Neural crest cell (in vitro differentiated cells): Measurements from ENCODE around the gene CECR2. TPM values are rescaled to one million over a fixed set of nuclear protein-coding genes. Genes with fewer than 3 reads are reported as not detected.

ENCODE experiments used
- DNase-seq: peaks from one replicate; pipeline ENCODE4 v3.0.0; 2021; ENCODE audit warnings: low read depth, mixed read lengths, low spot score
- H3K27ac Mint-ChIP-seq: one replicate; pipeline ENCODE4 v1.8.0; 2021; ENCODE audit warnings: mild to moderate bottlenecking, mixed read lengths; ENCODE audit not compliant: unreplicated experiment
- H3K27me3 Mint-ChIP-seq: 2 replicates; pipeline ENCODE4 v1.8.0; 2021; ENCODE audit warnings: low read depth, mild to moderate bottlenecking, mixed read lengths
- H3K36me3 Mint-ChIP-seq: 2 replicates; pipeline ENCODE4 v1.8.0; 2021; ENCODE audit warnings: low read depth, mild to moderate bottlenecking, mixed read lengths
- H3K4me1 Mint-ChIP-seq: 2 replicates; pipeline ENCODE4 v1.8.0; 2021; ENCODE audit warnings: mixed read lengths
- H3K4me3 Mint-ChIP-seq: one replicate; pipeline ENCODE4 v1.8.0; 2021; ENCODE audit warnings: mild to moderate bottlenecking, mixed read lengths
- H3K9me3 Mint-ChIP-seq: 2 replicates; pipeline ENCODE4 v1.8.0; 2021; ENCODE audit warnings: mixed read lengths
- total RNA-seq: library from RNA; stranded (reverse); gene quantifications from 2 replicates; pipeline ENCODE4 v1.2.1, GENCODE V29; 2021
- TF ChIP-seq, protein P1 (sequence below): fragments of 200-600 bp; sonication (generic); conservative IDR thresholded peaks from 2 replicates; pipeline ENCODE4 v1.5.0; 2021; ENCODE audit warnings: antibody characterized with exemption, mild to moderate bottlenecking

CECR2 gene
- total RNA-seq, 1 donor from 2014 or later: 32.8 TPM

DNA sequence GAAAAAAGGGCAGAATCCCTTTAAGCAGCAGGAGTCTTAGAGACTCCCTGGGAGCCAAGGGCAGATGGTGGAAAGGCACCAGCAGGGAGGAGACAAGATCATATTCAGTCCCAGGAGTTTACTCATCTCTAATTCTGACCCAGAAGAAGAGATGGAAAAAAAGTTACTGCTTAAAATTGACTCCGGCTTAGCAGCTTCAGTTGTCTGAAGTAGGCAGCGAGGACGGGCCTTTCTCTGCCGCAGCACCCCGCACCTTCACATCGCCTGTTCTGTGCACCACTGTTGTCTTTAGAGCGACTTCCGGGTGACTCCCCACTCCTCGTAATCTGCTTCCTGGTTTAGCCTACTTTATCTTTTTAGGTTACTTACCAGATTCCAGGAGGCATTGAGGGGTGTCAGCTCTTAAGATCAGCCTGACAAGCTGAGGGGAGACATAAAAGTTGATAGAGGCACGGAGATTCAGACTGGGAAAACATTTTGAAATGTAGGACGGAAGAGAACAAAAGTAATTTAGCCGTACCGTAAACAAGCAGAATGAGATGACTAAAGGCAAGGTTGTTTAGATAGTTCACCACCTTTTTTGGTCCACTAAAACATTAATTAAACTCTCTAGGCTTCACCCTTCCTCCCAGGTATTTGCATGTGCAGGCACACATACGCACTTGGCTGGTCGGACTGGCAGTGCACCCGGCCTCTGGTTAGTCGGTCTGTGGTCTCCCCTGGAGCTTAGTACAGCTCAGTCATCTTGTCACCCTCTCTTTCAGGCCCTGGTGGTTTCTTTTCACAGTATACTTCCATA lies 74.3 kb downstream of the CECR2 start:
- H3K4me3 Mint-ChIP-seq: no peak overlapping the region

DNA sequence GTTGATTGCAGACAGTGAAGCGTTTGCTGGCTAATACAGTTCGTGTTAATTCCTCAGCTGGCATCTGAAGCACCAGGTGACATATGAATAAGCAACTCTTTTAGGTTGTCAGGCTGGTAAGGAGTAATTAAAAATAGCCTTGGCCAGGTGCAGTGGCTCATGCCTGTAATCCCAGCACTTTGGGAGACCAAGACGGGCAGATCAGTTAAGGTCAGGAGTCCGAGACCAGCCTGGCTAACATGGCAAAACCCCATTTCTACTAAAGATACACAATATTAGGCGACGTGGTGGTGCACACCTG lies 74.9 kb downstream of the CECR2 start:
- no peaks in the 10 kb centered on the region for H3K27me3 Mint-ChIP-seq
- H3K27ac Mint-ChIP-seq: no peak overlapping the region
- H3K36me3 Mint-ChIP-seq: no peaks in the 10 kb centered on the region
- TF ChIP-seq, protein P1, sequence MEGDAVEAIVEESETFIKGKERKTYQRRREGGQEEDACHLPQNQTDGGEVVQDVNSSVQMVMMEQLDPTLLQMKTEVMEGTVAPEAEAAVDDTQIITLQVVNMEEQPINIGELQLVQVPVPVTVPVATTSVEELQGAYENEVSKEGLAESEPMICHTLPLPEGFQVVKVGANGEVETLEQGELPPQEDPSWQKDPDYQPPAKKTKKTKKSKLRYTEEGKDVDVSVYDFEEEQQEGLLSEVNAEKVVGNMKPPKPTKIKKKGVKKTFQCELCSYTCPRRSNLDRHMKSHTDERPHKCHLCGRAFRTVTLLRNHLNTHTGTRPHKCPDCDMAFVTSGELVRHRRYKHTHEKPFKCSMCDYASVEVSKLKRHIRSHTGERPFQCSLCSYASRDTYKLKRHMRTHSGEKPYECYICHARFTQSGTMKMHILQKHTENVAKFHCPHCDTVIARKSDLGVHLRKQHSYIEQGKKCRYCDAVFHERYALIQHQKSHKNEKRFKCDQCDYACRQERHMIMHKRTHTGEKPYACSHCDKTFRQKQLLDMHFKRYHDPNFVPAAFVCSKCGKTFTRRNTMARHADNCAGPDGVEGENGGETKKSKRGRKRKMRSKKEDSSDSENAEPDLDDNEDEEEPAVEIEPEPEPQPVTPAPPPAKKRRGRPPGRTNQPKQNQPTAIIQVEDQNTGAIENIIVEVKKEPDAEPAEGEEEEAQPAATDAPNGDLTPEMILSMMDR: no peak
- no peaks in the 10 kb centered on the region for H3K9me3 Mint-ChIP-seq
- DNase-seq: no peak
- no peak overlapping the region for H3K4me3 Mint-ChIP-seq
- peaks cover 39% of the 10 kb centered on the region for H3K4me1 Mint-ChIP-seq

More for the DNA sequence above, 74.3 kb downstream of the CECR2 start:
- Mint-ChIP-seq H3K4me1 (peaks cover 37% of the 10 kb centered on the region), H3K9me3 (no peaks in the 10 kb centered on the region), H3K27me3 (no peaks in the 10 kb centered on the region), H3K27ac (no peak overlapping the region), H3K36me3 (no peaks in the 10 kb centered on the region)
- DNase-seq: no peak
- TF ChIP-seq, protein P1: no peak

DNA sequence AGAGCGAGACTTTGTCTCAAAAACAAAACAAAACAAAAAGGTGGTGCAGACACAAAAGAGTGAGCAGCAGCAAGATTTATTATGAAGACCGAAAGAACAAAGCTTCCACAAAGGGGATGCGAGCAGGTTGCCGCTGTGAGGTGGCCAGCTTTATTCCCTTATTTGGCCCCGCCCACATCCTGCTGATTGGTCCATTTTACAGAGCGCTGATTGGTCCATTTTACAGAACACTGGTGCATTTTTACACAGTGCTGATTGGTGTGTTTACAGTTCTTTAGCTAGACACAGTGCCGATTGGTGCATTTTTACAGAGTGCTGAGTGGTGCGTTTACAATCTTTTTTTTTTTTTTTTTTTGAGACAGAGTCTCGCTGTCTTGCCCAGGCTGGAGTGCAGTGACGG lies 77.4 kb downstream of the CECR2 start:
- no peak for DNase-seq
- Mint-ChIP-seq H3K9me3 (no peaks in the 10 kb centered on the region), H3K4me1 (peaks cover 24% of the 10 kb centered on the region), H3K4me3 (no peak overlapping the region), H3K27me3 (no peaks in the 10 kb centered on the region), H3K27ac (no peak overlapping the region), H3K36me3 (no peaks in the 10 kb centered on the region)
- TF ChIP-seq, protein P1: no peak

DNA sequence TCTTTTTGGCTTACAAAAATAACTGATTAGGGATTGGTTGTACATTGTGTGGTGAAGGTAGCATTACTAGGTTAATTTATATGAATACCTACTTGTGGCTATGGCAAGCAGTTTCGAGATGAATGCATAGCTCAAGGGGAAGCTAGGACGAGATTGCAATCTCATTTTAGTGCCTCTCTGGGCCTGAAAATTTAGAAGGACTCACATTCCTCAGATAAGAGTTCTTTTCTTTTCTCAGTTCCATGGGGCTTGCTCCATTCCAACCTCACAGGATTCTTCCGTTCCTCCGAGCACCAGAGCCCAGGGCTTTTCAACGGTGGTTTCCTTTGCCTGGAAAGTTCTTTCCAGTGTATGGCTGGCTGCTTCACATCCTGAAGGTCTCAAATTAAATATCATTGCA lies 82.1 kb downstream of the CECR2 start:
- Mint-ChIP-seq H3K27ac (no peak overlapping the region), H3K4me1 (peaks cover 13% of the 10 kb centered on the region), H3K4me3 (no peak overlapping the region), H3K9me3 (peaks cover 3% of the 10 kb centered on the region), H3K27me3 (no peaks in the 10 kb centered on the region), H3K36me3 (peaks cover 8% of the 10 kb centered on the region)
- TF ChIP-seq, protein P1: no peak
- no peak for DNase-seq

DNA sequence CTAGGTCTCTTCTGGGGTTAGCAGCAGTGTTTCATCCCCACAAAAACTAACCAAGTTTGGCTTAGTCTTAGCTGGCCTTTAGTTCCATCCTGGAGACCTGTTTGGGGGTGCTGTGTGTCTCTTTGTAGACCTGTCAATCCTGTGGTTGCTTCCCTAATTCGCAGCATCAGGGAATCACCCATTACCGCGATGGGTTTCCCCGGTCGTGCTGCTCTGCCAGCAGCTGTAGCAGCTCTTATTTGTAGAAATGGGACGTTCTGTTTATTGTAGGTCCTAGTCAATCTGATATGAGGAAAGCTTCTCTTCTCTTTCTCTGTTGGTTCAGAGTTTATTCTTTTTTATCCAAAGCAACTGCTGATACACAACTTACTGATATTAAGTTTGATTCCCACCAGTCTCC lies 91.6 kb downstream of the CECR2 start:
- Mint-ChIP-seq H3K27me3 (no peaks in the 10 kb centered on the region), H3K4me1 (peaks cover 18% of the 10 kb centered on the region), H3K4me3 (no peak overlapping the region), H3K9me3 (no peaks in the 10 kb centered on the region), H3K27ac (peak overlapping the region; percentile 15), H3K36me3 (no peaks in the 10 kb centered on the region)
- DNase-seq: no peak
- TF ChIP-seq, protein P1: no peak
